ENCODE results near the gene SLC12A8.

Gene SLC12A8

GRCh38 chr3:125212509-125213363, at the start of gene SLC12A8:
SLC12A8 (minus strand) TSS chr3:125212748; CDS start chr3:125211349, 1,399 bp downstream.
- DNase-seq = no peak

GRCh38 chr3:125262161-125262560, 49.6 kb upstream of the SLC12A8 start:
- no peak for DNase-seq

GRCh38 chr3:125261031-125261430, 48.5 kb upstream of the SLC12A8 start:
- no peak for DNase-seq

- DNase-seq = no peak
Observed at GRCh38 chr3:125260158-125260557, 47.6 kb upstream of the SLC12A8 start.

- DNase-seq = no peak
Observed at GRCh38 chr3:125257536-125257935, 45.0 kb upstream of the SLC12A8 start.

- no peak for DNase-seq
Observed at GRCh38 chr3:125256675-125257074, 44.1 kb upstream of the SLC12A8 start.

GRCh38 chr3:125250973-125251372, 38.4 kb upstream of the SLC12A8 start:
- no peak for DNase-seq

GRCh38 chr3:125246237-125246636, 33.7 kb upstream of the SLC12A8 start:
- DNase-seq = no peak

- DNase-seq = no peak
Observed at GRCh38 chr3:125245521-125245920, 33.0 kb upstream of the SLC12A8 start.

GRCh38 chr3:125240496-125240895, 27.9 kb upstream of the SLC12A8 start:
- no peak for DNase-seq

- no peak for DNase-seq
Observed at GRCh38 chr3:125239266-125239665, 26.7 kb upstream of the SLC12A8 start.

GRCh38 chr3:125238759-125239158, 26.2 kb upstream of the SLC12A8 start:
- no peak for DNase-seq

- no peak for DNase-seq
Observed at GRCh38 chr3:125236331-125236903, 23.9 kb upstream of the SLC12A8 start.

GRCh38 chr3:125234831-125235230, 22.3 kb upstream of the SLC12A8 start:
- no peak for DNase-seq

GRCh38 chr3:125232401-125232800, 19.9 kb upstream of the SLC12A8 start:
- no peak for DNase-seq

GRCh38 chr3:125231895-125232294, 19.3 kb upstream of the SLC12A8 start:
- no peak for DNase-seq

GRCh38 chr3:125229707-125230106, 17.2 kb upstream of the SLC12A8 start:
- DNase-seq = no peak

- no peak for DNase-seq
Observed at GRCh38 chr3:125229168-125229567, 16.6 kb upstream of the SLC12A8 start.

- DNase-seq = no peak
Observed at GRCh38 chr3:125221831-125222230, 9.3 kb upstream of the SLC12A8 start.

- DNase-seq = no peak
Observed at GRCh38 chr3:125220727-125221429, 8.3 kb upstream of the SLC12A8 start.

- no peak for DNase-seq
Observed at GRCh38 chr3:125220183-125220582, 7.6 kb upstream of the SLC12A8 start.

- DNase-seq = no peak
Observed at GRCh38 chr3:125219261-125219701, 6.7 kb upstream of the SLC12A8 start.

GRCh38 chr3:125214738-125215137, 2.2 kb upstream of the SLC12A8 start:
- no peak for DNase-seq
